Measurements from ENCODE around the gene CELSR1.

Gene CELSR1

DNA sequence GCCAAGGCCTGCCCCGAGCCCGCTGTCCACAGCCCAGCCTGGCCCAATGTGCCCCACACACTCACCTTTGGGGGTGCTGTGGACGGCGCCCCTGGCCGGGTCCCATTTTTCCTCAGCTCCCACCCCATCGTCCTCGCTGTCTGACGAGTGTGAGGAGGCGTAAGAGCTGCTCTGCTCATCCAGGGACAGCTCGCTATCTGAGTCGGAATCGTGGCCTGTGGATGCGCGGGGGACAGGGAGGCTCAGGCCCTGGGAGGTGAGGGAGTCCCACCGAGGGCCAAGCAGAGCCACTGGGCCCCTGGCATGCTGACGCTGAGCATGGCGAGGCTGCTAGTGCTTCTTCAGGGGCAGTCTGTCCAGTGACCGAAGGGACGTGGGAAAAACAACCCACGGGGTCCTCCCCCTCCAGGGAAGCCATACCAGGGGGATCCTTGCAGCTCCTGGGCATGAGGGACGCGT lies 172.2 kb downstream of the CELSR1 start:
- no peaks in the 10 kb centered on the region for H3K27me3 ChIP-seq (ENCODE audit: insufficient read depth, low read length, poor library complexity)
- no peaks in the 10 kb centered on the region for H3K79me1 ChIP-seq (ENCODE audit: low read length)
- H4K5ac ChIP-seq (ENCODE audit: low read length), result no peak overlapping the region
- no peak overlapping the region for H4K8ac ChIP-seq (ENCODE audit: low read depth, low read length)
- H3K4me1 ChIP-seq (ENCODE audit: control insufficient read depth, low read depth, low read length), result no peaks in the 10 kb centered on the region
- H2BK15ac ChIP-seq (replicated peaks; ENCODE audit: low read depth), result no peak overlapping the region
- H3K4ac ChIP-seq (ENCODE audit: low read depth, low read length), result no peak overlapping the region
- H3K27ac ChIP-seq (ENCODE audit: low read depth, low read length), result no peak overlapping the region
- no peak overlapping the region for H2AK5ac ChIP-seq (ENCODE audit: low read length)
- no peak overlapping the region for H3K56ac ChIP-seq (ENCODE audit: low read length)
- no peak overlapping the region for H3K23ac ChIP-seq (ENCODE audit: low read length)
- H3K9ac ChIP-seq (ENCODE audit: low read length), result no peak overlapping the region
- no peak overlapping the region for H2BK5ac ChIP-seq (ENCODE audit: low read length)
- DNase-seq, result no peak
- peaks cover 1% of the 10 kb centered on the region for H3K36me3 ChIP-seq (ENCODE audit: control insufficient read depth, insufficient read depth, low read length)
- no peak overlapping the region for H3K4me2 ChIP-seq (ENCODE audit: low read length)
- H2BK120ac ChIP-seq (ENCODE audit: low read depth, low read length), result no peak overlapping the region
- H3K18ac ChIP-seq (ENCODE audit: low read length), result no peak overlapping the region
- WGBS (ENCODE audit: extremely low coverage, insufficient coverage, low lambda C conversion rate), result no CpG with 5 or more reads among the region's 22 CpGs
- no peak overlapping the region for H3K4me3 ChIP-seq (ENCODE audit: low read length)
- no peaks in the 10 kb centered on the region for H3K79me2 ChIP-seq (ENCODE audit: control insufficient read depth, insufficient read depth, low read length)

DNA sequence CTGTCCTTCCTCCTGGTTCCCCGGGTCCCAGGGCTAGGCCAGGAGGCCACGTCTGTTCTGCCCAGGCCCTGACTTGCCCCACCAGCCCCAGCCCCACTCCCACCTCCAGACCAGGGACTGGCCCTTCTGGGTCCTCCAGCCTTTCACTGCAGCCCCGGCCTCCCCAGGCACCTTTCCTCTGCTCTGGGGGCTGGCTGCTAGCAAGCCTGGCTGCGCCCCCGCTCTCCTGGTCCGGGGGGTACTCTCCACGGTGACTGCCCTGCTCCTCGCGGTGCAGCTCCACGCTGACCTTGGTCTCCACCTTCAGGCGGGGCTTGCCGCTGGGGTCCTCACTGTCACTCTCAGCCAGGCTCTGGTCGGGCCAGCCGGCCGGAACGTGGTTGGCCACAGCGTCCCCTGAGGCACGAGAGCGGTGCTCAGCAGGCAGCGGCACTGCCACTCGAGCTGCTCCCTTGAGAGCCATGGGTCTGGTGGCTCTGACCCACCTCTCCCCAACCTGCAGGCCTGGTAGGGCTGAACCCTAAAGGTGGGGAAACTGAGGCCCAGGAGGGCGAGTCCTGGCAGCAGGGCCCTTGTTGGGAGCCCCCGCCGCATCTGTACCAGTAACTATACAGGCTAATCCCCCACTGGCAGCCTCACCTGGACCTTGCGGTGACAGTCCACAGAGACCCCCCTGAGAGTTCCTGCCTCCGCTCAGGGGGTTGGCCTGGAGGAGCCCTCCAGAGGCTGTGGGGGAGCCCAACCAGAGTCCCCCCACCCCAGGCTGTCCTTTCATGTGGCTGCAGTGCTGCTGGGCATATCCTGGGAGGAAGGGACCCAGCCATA lies 172.9 kb downstream of the CELSR1 start:
- no peak overlapping the region for H3K4me2 ChIP-seq (ENCODE audit: low read length)
- no peak overlapping the region for H3K4ac ChIP-seq (ENCODE audit: low read depth, low read length)
- H3K18ac ChIP-seq (ENCODE audit: low read length), result no peak overlapping the region
- no peak overlapping the region for H2BK5ac ChIP-seq (ENCODE audit: low read length)
- H3K4me1 ChIP-seq (ENCODE audit: control insufficient read depth, low read depth, low read length), result no peaks in the 10 kb centered on the region
- H4K5ac ChIP-seq (ENCODE audit: low read length), result no peak overlapping the region
- H3K56ac ChIP-seq (ENCODE audit: low read length), result no peak overlapping the region
- H3K9ac ChIP-seq (ENCODE audit: low read length), result no peak overlapping the region
- no peak overlapping the region for H3K4me3 ChIP-seq (ENCODE audit: low read length)
- H3K23ac ChIP-seq (ENCODE audit: low read length), result no peak overlapping the region
- no peak for DNase-seq
- H3K36me3 ChIP-seq (ENCODE audit: control insufficient read depth, insufficient read depth, low read length), result peaks cover 3% of the 10 kb centered on the region
- no peak overlapping the region for H2BK120ac ChIP-seq (ENCODE audit: low read depth, low read length)
- no CpG with 5 or more reads among the region's 26 CpGs for WGBS (ENCODE audit: extremely low coverage, insufficient coverage, low lambda C conversion rate)
- no peak overlapping the region for H3K27ac ChIP-seq (ENCODE audit: low read depth, low read length)
- H2BK15ac ChIP-seq (replicated peaks; ENCODE audit: low read depth), result no peak overlapping the region
- no peak overlapping the region for H4K8ac ChIP-seq (ENCODE audit: low read depth, low read length)
- H3K79me2 ChIP-seq (ENCODE audit: control insufficient read depth, insufficient read depth, low read length), result no peaks in the 10 kb centered on the region
- no peaks in the 10 kb centered on the region for H3K27me3 ChIP-seq (ENCODE audit: insufficient read depth, low read length, poor library complexity)
- H3K79me1 ChIP-seq (ENCODE audit: low read length), result no peaks in the 10 kb centered on the region
- H2AK5ac ChIP-seq (ENCODE audit: low read length), result no peak overlapping the region

DNA sequence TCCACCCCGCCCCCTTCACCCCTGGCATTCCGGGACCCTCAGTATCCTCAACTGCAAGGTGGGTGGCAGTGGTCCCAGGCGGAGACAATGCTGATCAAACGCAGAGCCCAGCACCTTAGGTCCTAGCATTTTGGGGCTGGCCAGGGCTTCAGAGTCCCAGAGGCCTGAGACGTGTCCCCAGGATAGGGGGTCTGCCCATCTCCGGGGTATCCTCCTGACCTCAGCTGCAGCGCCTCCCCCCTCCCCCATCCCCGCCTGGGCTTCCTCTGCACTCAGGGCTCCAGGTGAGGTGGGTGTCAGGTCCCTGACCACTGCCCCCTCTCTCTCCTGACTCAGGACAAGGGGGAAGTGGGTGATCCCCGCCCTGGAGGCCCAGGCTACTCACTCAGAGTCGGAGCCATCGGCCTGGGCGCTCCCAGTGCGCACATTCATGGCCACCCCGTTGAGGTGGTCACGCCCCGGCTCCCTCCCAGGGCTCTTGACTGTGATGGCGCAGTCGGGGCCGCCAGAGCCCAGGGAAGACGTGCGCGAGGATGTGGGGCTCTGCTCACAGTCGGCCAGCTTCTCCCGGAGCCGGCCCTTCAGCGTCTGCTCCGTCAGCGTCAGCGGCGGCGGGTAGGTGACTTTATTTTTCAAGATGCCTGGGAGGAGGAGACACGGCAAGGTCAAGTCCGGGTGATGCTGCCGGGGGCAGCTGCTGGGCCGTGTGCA lies 173.7 kb downstream of the CELSR1 start:
- H3K4me1 ChIP-seq (ENCODE audit: control insufficient read depth, low read depth, low read length), result no peaks in the 10 kb centered on the region
- no peak overlapping the region for H2BK120ac ChIP-seq (ENCODE audit: low read depth, low read length)
- no peak overlapping the region for H3K23ac ChIP-seq (ENCODE audit: low read length)
- no peak overlapping the region for H3K4me3 ChIP-seq (ENCODE audit: low read length)
- H3K56ac ChIP-seq (ENCODE audit: low read length), result no peak overlapping the region
- H2BK5ac ChIP-seq (ENCODE audit: low read length), result no peak overlapping the region
- H3K4ac ChIP-seq (ENCODE audit: low read depth, low read length), result no peak overlapping the region
- H3K9ac ChIP-seq (ENCODE audit: low read length), result no peak overlapping the region
- H2BK15ac ChIP-seq (replicated peaks; ENCODE audit: low read depth), result no peak overlapping the region
- no peak overlapping the region for H4K5ac ChIP-seq (ENCODE audit: low read length)
- H3K18ac ChIP-seq (ENCODE audit: low read length), result no peak overlapping the region
- no peaks in the 10 kb centered on the region for H3K79me1 ChIP-seq (ENCODE audit: low read length)
- no peak overlapping the region for H2AK5ac ChIP-seq (ENCODE audit: low read length)
- no peak overlapping the region for H3K27ac ChIP-seq (ENCODE audit: low read depth, low read length)
- no peaks in the 10 kb centered on the region for H3K79me2 ChIP-seq (ENCODE audit: control insufficient read depth, insufficient read depth, low read length)
- DNase-seq, result no peak
- H4K8ac ChIP-seq (ENCODE audit: low read depth, low read length), result no peak overlapping the region
- no peaks in the 10 kb centered on the region for H3K27me3 ChIP-seq (ENCODE audit: insufficient read depth, low read length, poor library complexity)
- H3K4me2 ChIP-seq (ENCODE audit: low read length), result no peak overlapping the region
- no CpG with 5 or more reads among the region's 35 CpGs for WGBS (ENCODE audit: extremely low coverage, insufficient coverage, low lambda C conversion rate)
- H3K36me3 ChIP-seq (ENCODE audit: control insufficient read depth, insufficient read depth, low read length), result peaks cover 3% of the 10 kb centered on the region

GRCh38 chr22:46362934-46363515 lies 174.4 kb downstream of the CELSR1 start:
- H3K27me3 ChIP-seq (ENCODE audit: insufficient read depth, low read length, poor library complexity), result no peaks in the 10 kb centered on the region
- no CpG with 5 or more reads among the region's 15 CpGs for WGBS (ENCODE audit: extremely low coverage, insufficient coverage, low lambda C conversion rate)
- H4K5ac ChIP-seq (ENCODE audit: low read length), result no peak overlapping the region

DNA sequence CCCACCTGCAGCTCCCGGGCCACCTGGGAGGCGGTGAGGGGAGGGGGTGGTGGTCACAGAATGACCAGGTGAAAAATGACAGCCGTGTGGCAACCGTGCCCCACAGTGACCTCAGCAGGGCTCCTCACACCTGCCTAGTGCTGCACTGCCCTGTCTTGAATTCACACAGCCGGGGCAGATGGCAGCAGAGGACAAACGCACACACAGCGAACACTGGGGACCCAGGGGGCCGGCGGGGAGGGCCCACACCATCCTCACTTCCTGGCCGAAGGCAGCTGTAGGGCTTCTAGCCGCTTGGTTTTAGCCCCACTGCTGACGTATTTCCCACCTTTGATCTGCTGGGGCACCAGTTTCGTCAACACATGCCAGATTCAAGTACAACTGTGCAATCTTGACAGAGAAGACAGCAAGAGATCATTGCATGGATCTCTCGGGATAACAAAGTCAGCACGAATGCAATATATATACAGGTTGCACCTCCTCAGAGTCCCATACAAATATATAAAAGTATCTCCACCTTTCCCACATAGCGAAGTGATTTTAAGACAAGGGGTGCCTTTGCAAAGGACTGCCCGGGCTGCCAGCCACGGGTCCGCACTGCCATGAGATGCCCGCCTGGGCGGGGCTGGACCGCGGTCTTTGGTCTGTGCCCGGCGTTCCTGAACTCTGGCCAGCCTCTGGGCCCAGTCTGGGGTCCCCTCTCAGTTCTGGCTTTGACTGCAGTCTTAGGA lies 175.1 kb downstream of the CELSR1 start:
- Histone ChIP-seq H4K5ac (ENCODE audit: low read length) (no peak overlapping the region), H3K27ac (ENCODE audit: low read depth, low read length) (no peak overlapping the region), H3K4me2 (ENCODE audit: low read length) (no peak overlapping the region), H3K4ac (ENCODE audit: low read depth, low read length) (no peak overlapping the region), H3K18ac (ENCODE audit: low read length) (no peak overlapping the region), H3K36me3 (ENCODE audit: control insufficient read depth, insufficient read depth, low read length) (peaks cover 3% of the 10 kb centered on the region), H2BK120ac (ENCODE audit: low read depth, low read length) (no peak overlapping the region), H2BK5ac (ENCODE audit: low read length) (no peak overlapping the region), H2BK15ac (replicated peaks; ENCODE audit: low read depth) (no peak overlapping the region), H4K8ac (ENCODE audit: low read depth, low read length) (no peak overlapping the region), H3K23ac (ENCODE audit: low read length) (no peak overlapping the region), H3K27me3 (ENCODE audit: insufficient read depth, low read length, poor library complexity) (no peaks in the 10 kb centered on the region), H3K9ac (ENCODE audit: low read length) (no peak overlapping the region), H2AK5ac (ENCODE audit: low read length) (no peak overlapping the region), H3K56ac (ENCODE audit: low read length) (no peak overlapping the region), H3K79me1 (ENCODE audit: low read length) (no peaks in the 10 kb centered on the region), H3K4me3 (ENCODE audit: low read length) (no peak overlapping the region), H3K79me2 (ENCODE audit: control insufficient read depth, insufficient read depth, low read length) (no peaks in the 10 kb centered on the region), H3K4me1 (ENCODE audit: control insufficient read depth, low read depth, low read length) (no peaks in the 10 kb centered on the region)
- DNase-seq, result no peak
- WGBS (ENCODE audit: extremely low coverage, insufficient coverage, low lambda C conversion rate), result no CpG with 5 or more reads among the region's 25 CpGs

More at GRCh38 chr22:46362934-46363515, 174.4 kb downstream of the CELSR1 start:
- no peak overlapping the region for H4K8ac ChIP-seq (ENCODE audit: low read depth, low read length)
- no peak overlapping the region for H2BK15ac ChIP-seq (replicated peaks; ENCODE audit: low read depth)
- no peaks in the 10 kb centered on the region for H3K4me1 ChIP-seq (ENCODE audit: control insufficient read depth, low read depth, low read length)
- no peak overlapping the region for H3K27ac ChIP-seq (ENCODE audit: low read depth, low read length)
- no peak overlapping the region for H3K4ac ChIP-seq (ENCODE audit: low read depth, low read length)
- no peak overlapping the region for H3K18ac ChIP-seq (ENCODE audit: low read length)
- no peak overlapping the region for H3K4me2 ChIP-seq (ENCODE audit: low read length)
- peaks cover 3% of the 10 kb centered on the region for H3K36me3 ChIP-seq (ENCODE audit: control insufficient read depth, insufficient read depth, low read length)
- no peak overlapping the region for H2BK120ac ChIP-seq (ENCODE audit: low read depth, low read length)
- no peak overlapping the region for H3K23ac ChIP-seq (ENCODE audit: low read length)
- no peak overlapping the region for H3K56ac ChIP-seq (ENCODE audit: low read length)
- no peak overlapping the region for H2BK5ac ChIP-seq (ENCODE audit: low read length)
- no peak overlapping the region for H2AK5ac ChIP-seq (ENCODE audit: low read length)
- H3K79me1 ChIP-seq (ENCODE audit: low read length), result no peaks in the 10 kb centered on the region
- H3K9ac ChIP-seq (ENCODE audit: low read length), result no peak overlapping the region
- no peak for DNase-seq
- H3K4me3 ChIP-seq (ENCODE audit: low read length), result no peak overlapping the region
- no peaks in the 10 kb centered on the region for H3K79me2 ChIP-seq (ENCODE audit: control insufficient read depth, insufficient read depth, low read length)

Measured in mesendoderm (in vitro differentiated cells).